ENCODE results near the gene BUB3.
"Not testable (repeated sequence)": the region's sequence is repeated elsewhere in the genome, so short reads cannot be mapped to it uniquely, and the experiment has no call there.

Gene BUB3

DNA sequence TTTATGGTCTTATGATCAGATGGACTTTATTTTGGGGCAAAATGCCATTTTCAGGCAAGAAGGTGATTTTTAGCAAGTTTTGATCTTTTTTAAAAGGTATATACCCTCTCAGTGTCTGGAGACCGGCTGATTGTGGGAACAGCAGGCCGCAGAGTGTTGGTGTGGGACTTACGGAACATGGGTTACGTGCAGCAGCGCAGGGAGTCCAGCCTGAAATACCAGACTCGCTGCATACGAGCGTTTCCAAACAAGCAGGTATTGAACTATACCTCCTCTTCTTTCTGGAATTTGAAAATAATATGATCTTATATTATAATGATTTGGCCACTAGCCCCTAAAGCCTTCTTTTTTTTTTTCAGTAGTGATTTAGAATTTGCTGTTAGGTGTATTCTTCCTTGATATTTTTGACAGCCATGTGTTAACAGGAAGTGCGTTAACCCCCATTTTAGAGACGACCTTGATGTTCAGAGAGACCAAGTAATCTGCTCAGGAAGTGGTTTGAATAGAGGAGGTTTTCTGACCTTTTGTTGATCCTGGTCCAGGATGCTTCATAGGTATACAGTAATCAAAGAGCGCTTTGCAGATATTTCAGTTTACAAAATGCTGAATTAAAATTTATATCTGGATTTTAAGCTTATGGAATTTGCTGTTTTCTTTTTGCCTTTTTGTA, 6.2 kb downstream of the BUB3 start:
- H3K27ac ChIP-seq (ENCODE audit: low read length): no peak overlapping the region
- H3K27me3 ChIP-seq (ENCODE audit: low read depth, low read length): no peaks in the 10 kb centered on the region
- peaks cover 10% of the 10 kb centered on the region in 2 donors for H3K4me1 ChIP-seq (ENCODE audit: control insufficient read depth in 1 of 2, insufficient read depth in 2 of 2, low read length in 2 of 2)
- peaks cover 61 to 64% of the 10 kb centered on the region in 2 donors for H3K36me3 ChIP-seq (ENCODE audit: control insufficient read depth in 1 of 2, insufficient read depth in 2 of 2, low read length in 2 of 2)
- H3K9me3 ChIP-seq (ENCODE audit: control insufficient read depth in 1 of 2, low read length in 2 of 2): no peaks in the 10 kb centered on the region
- H3K4me3 ChIP-seq (ENCODE audit: low read depth in 1 of 2, low read length in 2 of 2): no peak overlapping the region

DNA sequence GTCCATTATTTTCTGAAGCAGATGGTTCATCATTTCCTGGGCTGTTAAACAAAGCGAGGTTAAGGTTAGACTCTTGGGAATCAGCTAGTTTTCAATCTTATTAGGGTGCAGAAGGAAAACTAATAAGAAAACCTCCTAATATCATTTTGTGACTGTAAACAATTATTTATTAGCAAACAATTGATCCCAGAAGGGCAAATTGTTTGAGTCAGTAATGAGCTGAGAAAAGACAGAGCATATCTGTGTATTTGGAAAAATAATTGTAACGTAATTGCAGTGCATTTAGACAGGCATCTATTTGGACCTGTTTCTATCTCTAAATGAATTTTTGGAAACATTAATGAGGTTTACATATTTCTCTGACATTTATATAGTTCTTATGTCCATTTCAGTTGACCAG, 10.1 kb downstream of the BUB3 start:
- H3K4me1 ChIP-seq (ENCODE audit: control insufficient read depth in 1 of 2, insufficient read depth in 2 of 2, low read length in 2 of 2): no peaks in the 10 kb centered on the region
- no peak overlapping the region for H3K27ac ChIP-seq (ENCODE audit: low read length)
- H3K4me3 ChIP-seq (ENCODE audit: low read depth in 1 of 2, low read length in 2 of 2): no peak overlapping the region
- no peaks in the 10 kb centered on the region for H3K9me3 ChIP-seq (ENCODE audit: control insufficient read depth in 1 of 2, low read length in 2 of 2)
- no peaks in the 10 kb centered on the region for H3K27me3 ChIP-seq (ENCODE audit: low read depth, low read length)
- peaks cover 45 to 69% of the 10 kb centered on the region in 2 donors for H3K36me3 ChIP-seq (ENCODE audit: control insufficient read depth in 1 of 2, insufficient read depth in 2 of 2, low read length in 2 of 2)

DNA sequence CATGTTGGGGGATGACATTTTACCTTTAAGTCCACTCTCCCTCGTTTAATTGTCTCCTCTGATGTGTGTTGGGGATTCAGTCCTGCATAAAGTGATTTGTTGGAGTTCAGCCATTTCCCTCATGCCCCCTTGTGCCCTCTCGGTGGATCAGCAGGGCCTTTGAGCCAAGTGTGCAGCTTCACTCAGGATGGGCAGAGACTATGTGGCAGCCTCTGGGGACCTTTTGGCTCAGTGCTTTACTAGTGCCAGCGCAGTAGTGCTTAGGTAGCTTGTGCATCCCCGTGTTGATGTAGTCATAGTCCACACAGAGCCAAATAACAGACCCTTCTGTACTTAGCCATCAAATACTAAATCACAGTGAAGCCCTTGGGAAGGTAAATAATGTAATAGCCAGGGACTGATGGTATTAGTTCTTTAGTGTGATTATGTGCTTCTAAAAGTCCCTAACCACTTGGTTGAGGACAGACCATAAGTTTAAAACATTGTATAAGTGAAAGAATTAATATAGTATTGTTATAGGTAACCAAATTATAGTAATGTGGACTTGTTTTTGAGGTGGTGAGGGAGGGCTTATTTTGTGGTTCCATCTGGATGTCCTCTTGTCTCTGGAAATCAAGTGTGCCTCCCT, 11.4 kb downstream of the BUB3 start:
- Histone ChIP-seq H3K4me1 (ENCODE audit: control insufficient read depth in 1 of 2, insufficient read depth in 2 of 2, low read length in 2 of 2) (no peaks in the 10 kb centered on the region), H3K4me3 (ENCODE audit: low read depth in 1 of 2, low read length in 2 of 2) (no peak overlapping the region), H3K27ac (ENCODE audit: low read length) (no peak overlapping the region), H3K9me3 (ENCODE audit: control insufficient read depth in 1 of 2, low read length in 2 of 2) (no peaks in the 10 kb centered on the region), H3K36me3 (ENCODE audit: control insufficient read depth in 1 of 2, insufficient read depth in 2 of 2, low read length in 2 of 2) (peaks cover 45 to 63% of the 10 kb centered on the region in 2 donors), H3K27me3 (ENCODE audit: low read depth, low read length) (no peaks in the 10 kb centered on the region)

DNA sequence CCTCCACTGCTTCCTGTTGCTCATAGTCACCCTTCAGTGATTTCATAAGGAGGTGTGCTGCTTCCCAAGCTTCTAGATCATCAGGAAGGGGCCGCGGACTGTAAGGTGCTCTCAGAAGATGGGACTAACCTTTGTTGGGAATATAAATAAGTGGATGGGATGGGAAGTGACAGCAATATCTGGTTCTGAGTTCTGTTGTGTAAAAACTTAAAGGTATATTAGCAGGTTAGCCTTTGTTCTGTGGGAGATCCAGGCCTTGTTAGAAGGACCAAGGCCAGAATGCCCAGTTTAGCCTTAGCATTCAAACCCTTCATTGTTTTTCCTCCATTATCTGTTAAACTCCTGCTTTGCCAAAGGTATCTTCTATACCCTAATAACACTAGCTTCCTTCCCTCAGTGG, 12.4 kb downstream of the BUB3 start:
- H3K9me3 ChIP-seq (ENCODE audit: control insufficient read depth in 1 of 2, low read length in 2 of 2): no peaks in the 10 kb centered on the region
- H3K27me3 ChIP-seq (ENCODE audit: low read depth, low read length): no peaks in the 10 kb centered on the region
- peaks cover 38 to 56% of the 10 kb centered on the region in 2 donors for H3K36me3 ChIP-seq (ENCODE audit: control insufficient read depth in 1 of 2, insufficient read depth in 2 of 2, low read length in 2 of 2)
- H3K27ac ChIP-seq (ENCODE audit: low read length): no peak overlapping the region
- no peak overlapping the region for H3K4me3 ChIP-seq (ENCODE audit: low read depth in 1 of 2, low read length in 2 of 2)
- H3K4me1 ChIP-seq (ENCODE audit: control insufficient read depth in 1 of 2, insufficient read depth in 2 of 2, low read length in 2 of 2): no peaks in the 10 kb centered on the region

DNA sequence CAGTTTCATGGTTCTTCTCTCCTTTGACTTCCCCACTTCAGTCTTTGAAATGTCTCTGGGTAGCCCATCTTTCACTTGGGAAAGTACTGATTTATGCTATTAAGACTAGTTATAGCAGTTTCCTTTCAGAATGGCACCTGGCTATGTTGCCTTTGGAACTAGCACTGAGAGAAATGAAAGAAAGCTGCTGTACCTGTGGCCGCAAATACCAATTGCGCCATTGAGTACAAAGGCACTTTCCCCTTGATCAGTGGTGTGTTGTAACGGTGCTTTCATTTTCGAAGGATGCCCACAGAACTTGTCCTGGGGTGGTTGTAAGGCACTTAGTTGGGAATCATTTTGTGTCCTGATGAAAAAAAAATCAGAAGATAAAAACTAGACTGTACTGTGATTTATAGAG, 16.8 kb downstream of the BUB3 start:
- Histone ChIP-seq H3K27ac (ENCODE audit: low read length) (no peak overlapping the region), H3K36me3 (ENCODE audit: control insufficient read depth in 1 of 2, insufficient read depth in 2 of 2, low read length in 2 of 2) (peaks cover 9 to 21% of the 10 kb centered on the region in 2 donors), H3K9me3 (ENCODE audit: control insufficient read depth in 1 of 2, low read length in 2 of 2) (no peaks in the 10 kb centered on the region), H3K27me3 (ENCODE audit: low read depth, low read length) (no peaks in the 10 kb centered on the region), H3K4me1 (ENCODE audit: control insufficient read depth in 1 of 2, insufficient read depth in 2 of 2, low read length in 2 of 2) (no peaks in the 10 kb centered on the region), H3K4me3 (ENCODE audit: low read depth in 1 of 2, low read length in 2 of 2) (no peak overlapping the region)

DNA sequence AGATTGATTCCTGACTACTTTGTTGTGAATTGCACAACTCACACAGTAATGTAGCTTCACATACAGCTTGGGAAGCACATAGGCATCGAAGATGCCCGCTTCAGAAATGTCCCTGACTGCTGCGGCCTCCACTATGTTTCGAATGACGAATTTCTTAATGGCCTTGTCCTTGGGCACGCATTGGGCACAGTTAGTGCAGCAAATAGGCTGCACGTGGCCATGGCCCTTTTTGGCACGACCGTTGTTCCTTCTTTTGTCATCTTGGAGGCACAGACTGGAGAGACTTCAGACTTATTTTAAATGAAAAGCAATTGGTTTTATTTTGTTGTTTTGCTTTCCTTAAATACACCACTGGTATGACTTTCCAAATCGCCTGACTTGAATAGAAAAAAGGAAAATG, 17.4 kb downstream of the BUB3 start:
- peaks cover 9 to 21% of the 10 kb centered on the region in 2 donors for H3K36me3 ChIP-seq (ENCODE audit: control insufficient read depth in 1 of 2, insufficient read depth in 2 of 2, low read length in 2 of 2)
- H3K9me3 ChIP-seq (ENCODE audit: control insufficient read depth in 1 of 2, low read length in 2 of 2); H3K4me3 ChIP-seq (ENCODE audit: low read depth in 1 of 2, low read length in 2 of 2); H3K27me3 ChIP-seq (ENCODE audit: low read depth, low read length); H3K4me1 ChIP-seq (ENCODE audit: control insufficient read depth in 1 of 2, insufficient read depth in 2 of 2, low read length in 2 of 2); H3K27ac ChIP-seq (ENCODE audit: low read length): not testable (repeated sequence)

DNA sequence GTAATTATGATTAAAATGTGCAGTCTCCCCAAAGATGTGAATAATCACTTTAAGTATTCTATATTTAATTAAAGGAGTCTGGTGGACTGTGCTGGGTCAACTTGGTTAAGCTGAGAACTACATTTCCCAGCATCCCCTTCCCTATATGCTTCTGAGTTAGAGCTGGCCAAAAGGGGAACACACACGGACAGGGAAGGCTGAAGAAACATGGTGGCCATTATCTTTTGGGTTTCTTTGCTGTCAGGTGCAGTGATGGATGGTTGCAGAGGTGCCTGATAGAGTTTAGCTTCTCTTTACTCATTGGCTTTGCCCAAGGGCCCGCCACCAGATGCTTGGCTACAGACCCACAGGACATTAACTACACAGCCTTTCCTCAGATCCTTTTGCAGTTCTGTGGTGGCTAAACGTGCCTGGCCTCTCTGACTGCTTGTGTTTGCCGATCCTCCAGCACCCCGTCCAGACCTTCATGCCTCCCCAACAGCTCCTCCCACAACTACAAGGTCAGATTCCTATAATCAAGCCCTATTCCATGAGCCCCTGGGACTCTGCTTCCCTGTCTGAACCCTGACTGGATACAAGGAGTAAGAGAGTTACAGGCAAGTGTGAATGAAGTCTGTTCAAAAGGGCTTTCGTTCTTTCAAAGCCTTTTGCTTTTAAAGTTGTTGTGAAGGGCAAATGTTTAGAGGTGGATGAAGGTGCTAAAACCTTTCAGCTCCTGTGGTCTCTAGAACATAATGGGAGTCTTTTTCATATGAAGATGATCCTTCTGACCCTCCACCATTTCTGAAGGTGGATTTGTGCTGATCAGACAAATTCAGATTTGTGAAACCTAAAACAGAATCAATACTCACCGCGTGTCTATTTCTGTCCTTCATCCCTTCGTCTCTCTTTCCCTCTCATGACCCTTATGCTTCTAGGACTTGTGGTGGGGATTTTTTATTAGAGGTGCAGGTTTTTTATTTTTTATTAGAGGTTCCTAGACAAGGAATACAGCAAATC, 21.5 kb downstream of the BUB3 start:
- Histone ChIP-seq H3K27ac (ENCODE audit: low read length) (no peak overlapping the region), H3K4me3 (ENCODE audit: low read depth in 1 of 2, low read length in 2 of 2) (no peak overlapping the region), H3K4me1 (ENCODE audit: control insufficient read depth in 1 of 2, insufficient read depth in 2 of 2, low read length in 2 of 2) (no peaks in the 10 kb centered on the region), H3K36me3 (ENCODE audit: control insufficient read depth in 1 of 2, insufficient read depth in 2 of 2, low read length in 2 of 2) (peaks cover 0 to 21% of the 10 kb centered on the region in 2 donors), H3K9me3 (ENCODE audit: control insufficient read depth in 1 of 2, low read length in 2 of 2) (no peaks in the 10 kb centered on the region), H3K27me3 (ENCODE audit: low read depth, low read length) (no peaks in the 10 kb centered on the region)

DNA sequence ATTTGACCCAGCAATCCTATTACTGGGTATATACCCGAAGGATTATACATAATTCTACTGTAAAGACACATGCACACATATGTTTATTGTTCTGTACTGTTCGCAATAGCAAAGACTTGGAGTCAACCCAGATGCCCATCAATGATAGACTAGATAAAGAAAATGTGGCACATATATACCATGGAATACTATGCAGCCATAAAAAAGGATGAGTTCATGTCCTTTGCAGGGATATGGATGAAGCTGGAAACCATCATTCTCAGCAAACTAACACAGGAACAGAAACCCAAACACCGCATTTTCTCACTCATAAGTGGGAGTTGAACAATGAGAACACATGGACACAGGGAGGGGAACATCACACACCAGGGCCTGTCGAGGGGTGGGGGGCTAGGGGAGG, 24.2 kb downstream of the BUB3 start:
- not testable (repeated sequence) for H3K27ac ChIP-seq (ENCODE audit: low read length); H3K9me3 ChIP-seq (ENCODE audit: control insufficient read depth in 1 of 2, low read length in 2 of 2); H3K4me3 ChIP-seq (ENCODE audit: low read depth in 1 of 2, low read length in 2 of 2); H3K27me3 ChIP-seq (ENCODE audit: low read depth, low read length); H3K4me1 ChIP-seq (ENCODE audit: control insufficient read depth in 1 of 2, insufficient read depth in 2 of 2, low read length in 2 of 2)
- peaks cover 0 to 18% of the 10 kb centered on the region in 2 donors for H3K36me3 ChIP-seq (ENCODE audit: control insufficient read depth in 1 of 2, insufficient read depth in 2 of 2, low read length in 2 of 2)

DNA sequence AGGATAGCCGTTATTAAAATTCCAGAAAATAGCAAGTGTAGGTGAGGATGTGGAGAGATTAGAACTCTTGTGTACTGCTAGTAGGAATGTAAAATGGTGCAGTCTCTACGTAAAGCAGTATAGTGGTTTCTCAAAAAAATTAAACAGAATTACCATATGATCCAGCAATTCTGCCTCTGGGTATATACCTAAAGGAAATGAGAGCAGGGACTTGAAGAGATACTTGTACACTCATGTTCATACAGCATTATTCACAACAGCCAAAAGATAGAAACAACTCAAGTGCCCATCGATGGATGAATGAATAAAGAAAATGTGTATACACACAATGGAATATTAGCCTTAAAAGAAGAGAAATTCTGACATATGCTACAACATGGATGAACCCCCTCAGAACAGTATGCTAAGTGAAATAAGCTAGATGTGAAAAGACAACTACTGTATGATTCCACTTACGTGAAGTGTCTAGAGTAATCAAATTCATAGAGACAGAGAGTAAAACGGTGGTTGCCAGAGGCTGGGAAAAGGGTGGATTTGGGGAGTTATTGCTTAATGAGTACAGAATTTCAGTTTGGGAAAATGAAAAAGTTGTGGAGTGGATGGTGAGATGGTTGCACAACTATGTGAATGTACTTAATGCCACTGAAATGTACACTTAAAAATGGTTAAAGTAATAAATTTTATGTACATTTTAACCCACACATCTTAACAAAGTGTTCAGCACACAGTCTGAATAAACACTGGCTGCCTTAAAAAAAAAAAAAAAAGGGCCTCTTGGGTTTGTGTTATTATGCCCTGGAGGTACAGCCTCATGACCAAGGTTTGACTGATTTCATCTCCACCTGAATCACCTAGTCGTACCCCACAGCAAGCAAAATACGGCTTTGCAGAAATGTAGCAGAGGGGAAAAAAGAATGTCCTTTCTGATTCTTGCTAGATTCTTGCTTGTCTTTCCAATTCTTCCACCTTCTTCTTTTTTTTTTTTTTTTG, 26.2 kb downstream of the BUB3 start:
- Histone ChIP-seq H3K27me3 (ENCODE audit: low read depth, low read length) (no peaks in the 10 kb centered on the region), H3K4me1 (ENCODE audit: control insufficient read depth in 1 of 2, insufficient read depth in 2 of 2, low read length in 2 of 2) (no peaks in the 10 kb centered on the region), H3K9me3 (ENCODE audit: control insufficient read depth in 1 of 2, low read length in 2 of 2) (no peaks in the 10 kb centered on the region), H3K27ac (ENCODE audit: low read length) (no peak overlapping the region), H3K36me3 (ENCODE audit: control insufficient read depth in 1 of 2, insufficient read depth in 2 of 2, low read length in 2 of 2) (peaks cover 0 to 18% of the 10 kb centered on the region in 2 donors), H3K4me3 (ENCODE audit: low read depth in 1 of 2, low read length in 2 of 2) (no peak overlapping the region)

DNA sequence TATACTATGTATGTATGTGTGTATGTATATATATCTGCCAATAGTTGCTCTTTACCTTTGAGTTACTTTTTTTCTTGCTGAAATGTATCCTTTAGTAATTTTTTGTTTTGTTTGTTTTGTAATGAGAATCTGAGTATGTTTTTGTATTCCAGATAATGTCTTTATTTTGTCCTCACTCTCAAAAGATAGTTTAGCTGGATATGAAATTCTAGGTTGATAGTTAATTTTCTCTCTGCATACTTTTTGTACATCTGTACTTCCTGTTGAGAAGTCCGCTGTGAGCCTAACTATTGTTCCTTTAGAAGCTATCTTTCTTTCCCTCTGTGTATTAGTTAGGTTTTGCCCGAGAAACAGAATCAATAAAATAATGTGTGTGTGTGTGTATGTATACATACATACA, 29.5 kb downstream of the BUB3 start:
- no peaks in the 10 kb centered on the region for H3K27me3 ChIP-seq (ENCODE audit: low read depth, low read length)
- H3K4me1 ChIP-seq (ENCODE audit: control insufficient read depth in 1 of 2, insufficient read depth in 2 of 2, low read length in 2 of 2): no peaks in the 10 kb centered on the region
- no peak overlapping the region for H3K27ac ChIP-seq (ENCODE audit: low read length)
- no peak overlapping the region for H3K4me3 ChIP-seq (ENCODE audit: low read depth in 1 of 2, low read length in 2 of 2)
- peaks cover 0 to 10% of the 10 kb centered on the region in 2 donors for H3K36me3 ChIP-seq (ENCODE audit: control insufficient read depth in 1 of 2, insufficient read depth in 2 of 2, low read length in 2 of 2)
- H3K9me3 ChIP-seq (ENCODE audit: control insufficient read depth in 1 of 2, low read length in 2 of 2): no peaks in the 10 kb centered on the region

All from muscle layer of duodenum (tissue), 2 donors.